ENCODE results near the gene CLP1. TPM values are rescaled to one million over a fixed set of nuclear protein-coding genes. Genes with fewer than 3 reads are reported as not detected.
"Not testable (repeated sequence)": the region's sequence is repeated elsewhere in the genome, so short reads cannot be mapped to it uniquely, and the experiment has no call there.

Gene CLP1
- total and polyA plus RNA-seq, 12 donors, result 5.5 to 21.1 (median 11.5) TPM

GRCh38 chr11:57679396-57679795 is 21.8 kb downstream of the CLP1 start:
- Histone ChIP-seq H3K9me3 (replicated peaks in 1 of 3) (no peaks in the 10 kb centered on the region), H3K4me1 (replicated peaks in 1 of 2) (peaks cover 7 to 30% of the 10 kb centered on the region in 2 donors), H3K27ac (peak overlapping the region in 1 of 5 donors; percentile 16), H3K36me3 (replicated peaks in 1 of 2) (peaks cover 0 to 38% of the 10 kb centered on the region in 2 donors), H3K4me3 (no peak overlapping the region), H3K27me3 (no peaks in the 10 kb centered on the region)
- intact Hi-C loops (cut with DNase I), result no loop called here
- 91 to 100% (median 96%) methylated on average over 3 to 4 of the region's 4 CpGs for WGBS, 4 donors
- no peak for DNase-seq
- no peak for TF ChIP-seq CTCF (IDR thresholded peaks at IDR 0.05)
- TF ChIP-seq POLR2A (IDR thresholded peaks at IDR 0.05), result no peak

DNA sequence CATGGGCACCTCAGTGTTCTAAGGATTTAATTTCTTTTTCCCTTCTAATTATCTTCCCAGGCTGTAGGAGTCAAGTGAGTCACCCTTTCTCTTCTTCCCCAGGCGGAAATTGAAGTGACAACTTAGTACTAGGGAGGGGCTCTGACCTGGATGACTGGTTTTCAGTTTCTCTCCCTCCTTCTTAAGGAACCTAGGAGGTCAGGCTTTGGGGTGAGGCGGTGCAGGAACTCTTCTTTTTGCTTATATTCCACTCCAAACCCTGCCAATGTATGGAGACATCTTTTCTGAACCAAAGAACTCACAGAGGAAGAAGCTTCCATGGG is 23.0 kb downstream of the CLP1 start:
- Histone ChIP-seq H3K27me3 (no peaks in the 10 kb centered on the region), H3K9me3 (replicated peaks in 1 of 3) (no peaks in the 10 kb centered on the region), H3K27ac (no peak overlapping the region), H3K4me1 (replicated peaks in 1 of 2) (peaks cover 7 to 30% of the 10 kb centered on the region in 2 donors), H3K4me3 (no peak overlapping the region), H3K36me3 (replicated peaks in 1 of 2) (peaks cover 0 to 47% of the 10 kb centered on the region in 2 donors)
- DNase-seq, result no peak
- TF ChIP-seq CTCF (IDR thresholded peaks at IDR 0.05) (no peak), POLR2A (IDR thresholded peaks at IDR 0.05) (no peak)
- intact Hi-C loops (cut with DNase I), result no loop called here
- 60 to 79% (median 71%) methylated on average over 2 of the region's 2 CpGs for WGBS, 4 donors

GRCh38 chr11:57681168-57681567 is 23.6 kb downstream of the CLP1 start:
- H3K9me3 ChIP-seq (replicated peaks in 1 of 3), result no peaks in the 10 kb centered on the region
- H3K4me3 ChIP-seq, result no peak overlapping the region
- peaks cover 7 to 30% of the 10 kb centered on the region in 2 donors for H3K4me1 ChIP-seq (replicated peaks in 1 of 2)
- no peak for TF ChIP-seq CTCF (IDR thresholded peaks at IDR 0.05)
- no peak for TF ChIP-seq POLR2A (IDR thresholded peaks at IDR 0.05)
- 29 to 48% (median 41%) methylated on average over 1 of the region's 1 CpG for WGBS, 4 donors
- intact Hi-C loops (cut with DNase I), result no loop called here
- no peaks in the 10 kb centered on the region for H3K27me3 ChIP-seq
- H3K36me3 ChIP-seq (replicated peaks in 1 of 2), result peaks cover 0 to 47% of the 10 kb centered on the region in 2 donors
- no peak for DNase-seq
- H3K27ac ChIP-seq, result no peak overlapping the region

DNA sequence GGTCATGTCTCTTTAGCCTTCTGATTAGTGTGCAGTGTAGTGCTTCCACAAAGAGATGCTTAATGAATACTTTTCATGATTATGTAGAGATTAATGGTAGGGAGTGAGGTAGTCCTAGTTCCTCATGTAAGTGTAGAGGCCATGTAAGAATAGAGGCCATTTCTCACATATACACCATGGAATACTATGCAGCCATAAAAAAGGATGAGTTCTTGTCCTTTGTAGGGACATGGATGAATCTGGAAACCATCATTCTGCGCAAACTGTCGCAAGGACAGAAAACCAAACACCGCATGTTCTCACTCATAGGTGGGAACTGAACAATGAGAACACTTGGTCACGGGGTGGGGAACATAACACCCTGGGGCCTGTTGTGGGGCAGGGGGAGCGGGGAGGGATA is 32.9 kb downstream of the CLP1 start:
- H3K9me3 ChIP-seq (replicated peaks in 1 of 3); H3K27me3 ChIP-seq; H3K27ac ChIP-seq; intact Hi-C loops (cut with DNase I); DNase-seq; H3K4me1 ChIP-seq (replicated peaks in 1 of 2); H3K4me3 ChIP-seq: not testable (repeated sequence)
- WGBS, 4 donors, result 96 to 98% (median 98%) methylated on average over 5 of the region's 5 CpGs
- peaks cover 0 to 93% of the 10 kb centered on the region in 2 donors for H3K36me3 ChIP-seq (replicated peaks in 1 of 2)

- Histone ChIP-seq H3K4me3 (no peak overlapping the region), H3K27ac (no peak overlapping the region), H3K27me3 (no peaks in the 10 kb centered on the region), H3K4me1 (replicated peaks in 1 of 2) (peaks cover 7% of the 10 kb centered on the region in 2 donors), H3K9me3 (replicated peaks in 1 of 3) (no peaks in the 10 kb centered on the region), H3K36me3 (replicated peaks in 1 of 2) (peaks cover 0 to 86% of the 10 kb centered on the region in 2 donors)
- WGBS, 4 donors, result 89 to 100% (median 95%) methylated on average over 5 to 18 of the region's 18 CpGs
- no peak for DNase-seq
- intact Hi-C loops (cut with DNase I), result no loop called here
- TF ChIP-seq CTCF (IDR thresholded peaks at IDR 0.05) (no peak), POLR2A (IDR thresholded peaks at IDR 0.05) (no peak)
Measured at GRCh38 chr11:57698843-57699365, 41.3 kb downstream of the CLP1 start.
